ENCODE results near the gene NCKAP5L. TPM values are rescaled to one million over a fixed set of nuclear protein-coding genes. Genes with fewer than 3 reads are reported as not detected.
A peak's percentile ranks its signal among the peaks of the same experiment; 100 is the strongest.
"Not testable (repeated sequence)": the region's sequence is repeated elsewhere in the genome, so short reads cannot be mapped to it uniquely, and the experiment has no call there.

The NCKAP5L gene
- total RNA-seq, 1 donor from 2014 or later, result 29.0 TPM

- intact Hi-C loops (cut with DNase I), result loop anchor here (5.0 to 10.0 kb wide), 2 partner anchors 77 to 205 kb away; no protein-coding TSS in a partner anchor
- no peak for DNase-seq
- ATAC-seq (ENCODE audit: poor library complexity), result peak; percentile 8
Observed at GRCh38 chr12:49867570-49868341, 39.5 kb upstream of the NCKAP5L start.

- ATAC-seq (ENCODE audit: poor library complexity) (peak; percentile 45), DNase-seq (peak; percentile 87)
- intact Hi-C loops (cut with DNase I), result loop anchor here (5.0 to 10.0 kb wide), 2 partner anchors 78 to 205 kb away; no protein-coding TSS in a partner anchor
Observed at GRCh38 chr12:49866859-49867569, 38.8 kb upstream of the NCKAP5L start.

- DNase-seq, result no peak
Observed at GRCh38 chr12:49865782-49866135, 37.5 kb upstream of the NCKAP5L start.

GRCh38 chr12:49865109-49865781 lies 37.0 kb upstream of the NCKAP5L start:
- intact Hi-C loops (cut with DNase I), result loop anchor here (5.0 to 10.0 kb wide), 2 partner anchors 80 to 207 kb away; no protein-coding TSS in a partner anchor
- DNase-seq (no peak), ATAC-seq (ENCODE audit: poor library complexity) (no peak)

More at GRCh38 chr12:49865782-49866135, 37.5 kb upstream of the NCKAP5L start:
- ATAC-seq (ENCODE audit: poor library complexity), result no peak
- intact Hi-C loops (cut with DNase I), result loop anchor here (5.0 to 10.0 kb wide), 2 partner anchors 79 to 207 kb away; no protein-coding TSS in a partner anchor

- intact Hi-C loops (cut with DNase I), result loop anchor here (5.0 to 10.0 kb wide), 2 partner anchors 80 to 208 kb away; no protein-coding TSS in a partner anchor
- DNase-seq (no peak), ATAC-seq (ENCODE audit: poor library complexity) (no peak)
Observed at GRCh38 chr12:49864798-49865090, 36.5 kb upstream of the NCKAP5L start.

DNA sequence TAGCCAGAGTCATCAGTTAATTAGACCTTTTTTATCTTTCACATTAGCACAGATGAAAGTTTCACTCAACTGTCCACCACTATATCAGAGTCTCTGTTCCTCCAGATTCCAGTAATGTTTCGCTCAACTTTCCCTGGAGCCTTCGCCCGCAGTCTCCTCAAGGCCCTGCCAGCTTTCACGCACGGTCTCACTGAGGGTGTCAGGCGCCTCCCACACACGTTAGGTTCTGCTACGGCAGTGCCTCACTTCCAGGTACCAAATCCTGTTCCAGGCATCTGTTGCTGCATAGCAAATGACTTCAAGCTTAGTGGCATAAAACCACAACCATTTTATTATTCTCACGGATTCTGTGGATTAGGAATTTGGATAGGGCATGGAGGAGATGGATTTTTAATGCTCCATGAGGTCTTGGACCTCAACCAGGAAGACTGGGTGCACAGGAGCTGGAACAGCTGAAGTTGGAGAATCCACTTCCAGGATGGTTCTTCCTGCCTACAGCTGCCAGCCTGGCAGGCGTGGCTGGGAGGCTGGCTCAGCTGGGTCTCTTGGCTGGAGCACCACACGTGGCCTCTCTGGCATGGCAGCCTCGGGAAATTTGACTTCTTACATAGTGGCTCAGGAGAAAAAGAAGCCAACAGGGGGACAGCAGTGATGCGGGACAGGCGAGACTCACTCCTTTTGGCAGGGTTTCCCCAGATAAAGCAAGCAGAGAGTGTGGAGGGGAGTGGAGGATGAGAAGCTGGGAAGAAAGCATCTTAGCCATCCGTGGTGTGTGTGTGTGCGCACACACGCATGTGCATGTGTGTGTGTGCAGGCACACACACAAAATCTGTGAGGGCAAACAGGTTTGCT lies 36.0 kb upstream of the NCKAP5L start:
- no peak for ATAC-seq (ENCODE audit: poor library complexity)
- intact Hi-C loops (cut with DNase I), result loop anchor here (10.0 kb wide), 1 partner anchor 81 kb away; no protein-coding TSS in a partner anchor
- DNase-seq, result no peak

DNA sequence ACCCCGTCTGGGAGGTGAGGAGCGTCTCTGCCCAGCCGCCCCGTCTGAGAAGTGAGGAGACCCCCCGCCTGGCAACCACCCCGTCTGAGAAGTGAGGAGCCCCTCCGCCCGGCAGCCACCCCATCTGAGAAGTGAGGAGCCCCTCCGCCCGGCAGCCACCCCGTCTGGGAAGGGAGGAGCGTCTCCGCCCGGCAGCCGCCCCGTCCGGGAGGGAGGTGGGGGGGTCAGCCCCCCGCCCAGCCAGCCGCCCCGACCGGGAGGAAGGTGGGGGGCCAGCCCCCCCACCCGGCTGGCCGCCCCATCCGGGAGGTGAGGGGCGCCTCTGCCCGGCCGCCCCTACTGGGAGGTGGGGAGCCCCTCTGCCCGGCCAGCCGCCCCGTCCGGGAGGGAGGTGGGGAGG lies 32.7 kb upstream of the NCKAP5L start:
- intact Hi-C loops (cut with DNase I), result loop anchor here (10.0 kb wide), 1 partner anchor 84 kb away; no protein-coding TSS in a partner anchor
- ATAC-seq (ENCODE audit: poor library complexity); DNase-seq: not testable (repeated sequence)

DNA sequence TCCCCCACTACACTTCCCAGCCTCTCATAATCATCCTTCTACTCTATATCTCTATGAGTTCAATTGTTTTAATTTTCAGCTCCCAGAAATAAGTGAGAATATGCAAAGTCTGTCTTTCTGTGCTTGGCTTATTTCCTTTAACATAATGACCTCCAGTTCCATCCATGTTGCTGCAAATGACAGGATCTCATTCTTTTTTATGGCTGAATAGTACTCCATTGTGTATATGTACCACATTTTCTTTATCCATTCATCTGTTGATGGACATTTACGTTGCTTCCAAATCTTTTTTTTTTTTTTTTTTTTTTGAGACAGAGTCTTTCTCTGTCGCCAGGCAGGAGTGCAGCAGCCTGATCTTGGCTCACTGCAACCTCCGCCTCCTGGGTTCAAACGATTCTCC lies 27.7 kb upstream of the NCKAP5L start:
- intact Hi-C loops (cut with DNase I); ATAC-seq (ENCODE audit: poor library complexity); DNase-seq: not testable (repeated sequence)

DNA sequence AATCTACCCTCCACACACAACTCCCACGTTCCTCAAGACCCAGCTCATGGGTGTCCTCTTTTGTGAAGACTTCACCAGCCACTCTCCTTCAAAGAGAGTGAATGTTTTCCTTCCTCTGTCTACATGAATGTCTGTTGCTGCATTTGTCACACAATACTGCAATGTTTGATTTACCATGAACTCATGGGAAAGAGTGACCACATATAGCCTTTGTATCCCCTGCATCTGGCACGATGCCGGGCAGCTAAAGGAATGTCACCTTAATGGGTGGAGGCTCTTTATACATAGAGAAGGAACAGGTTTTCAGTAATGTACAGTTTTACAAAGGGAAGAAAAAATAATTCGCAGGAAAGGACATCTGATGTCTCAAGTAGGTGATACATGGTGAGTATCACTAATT lies 26.8 kb upstream of the NCKAP5L start:
- no peak for ATAC-seq (ENCODE audit: poor library complexity)
- intact Hi-C loops (cut with DNase I), result no loop called here
- DNase-seq, result no peak

DNA sequence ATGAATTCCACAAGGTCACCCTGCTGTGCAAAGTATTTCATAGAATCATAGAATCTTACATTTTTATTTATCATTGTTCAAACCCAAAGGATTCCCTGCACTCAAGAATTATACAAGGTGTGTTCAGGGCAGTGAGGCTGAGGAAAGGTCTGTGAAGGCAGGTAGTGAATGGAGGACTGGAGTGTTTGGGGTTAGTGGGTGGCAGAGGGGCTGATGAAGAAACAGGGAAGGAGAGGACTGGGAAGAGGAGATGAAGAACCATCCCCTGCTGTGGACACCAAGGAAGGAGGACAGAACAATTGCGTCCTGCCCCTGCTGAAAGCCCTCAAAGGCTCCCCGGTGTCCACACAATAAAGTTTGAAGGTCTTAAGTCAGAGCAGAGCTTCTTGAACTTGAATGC lies 25.5 kb upstream of the NCKAP5L start:
- no peak for ATAC-seq (ENCODE audit: poor library complexity)
- intact Hi-C loops (cut with DNase I), result no loop called here
- DNase-seq, result no peak

DNA sequence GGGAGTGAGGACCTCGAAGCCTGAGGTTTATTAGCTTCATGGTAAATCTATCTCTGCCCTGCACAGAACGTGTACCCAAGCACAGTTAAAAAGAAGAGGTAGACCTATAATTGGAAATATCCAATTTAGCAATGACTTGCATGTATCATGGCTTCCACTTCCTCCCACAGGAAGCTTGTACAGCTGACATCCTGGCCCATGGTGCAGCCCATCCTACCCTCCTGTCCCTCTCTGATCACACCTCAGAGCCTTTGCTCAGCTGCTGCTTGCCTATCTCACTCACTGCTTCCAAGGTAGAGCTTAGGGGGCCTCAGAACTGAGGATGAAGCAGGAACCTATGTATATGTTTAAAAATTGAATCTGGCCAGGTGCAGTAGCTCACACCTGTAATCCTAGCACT lies 18.9 kb upstream of the NCKAP5L start:
- no peak for DNase-seq
- intact Hi-C loops (cut with DNase I), result no loop called here
- no peak for ATAC-seq (ENCODE audit: poor library complexity)

GRCh38 chr12:49846032-49846431 lies 17.8 kb upstream of the NCKAP5L start:
- no peak for DNase-seq
- no peak for ATAC-seq (ENCODE audit: poor library complexity)
- intact Hi-C loops (cut with DNase I), result no loop called here

GRCh38 chr12:49843876-49844437 lies 15.7 kb upstream of the NCKAP5L start:
- ATAC-seq (ENCODE audit: poor library complexity) (no peak), DNase-seq (no peak)
- intact Hi-C loops (cut with DNase I), result no loop called here

DNA sequence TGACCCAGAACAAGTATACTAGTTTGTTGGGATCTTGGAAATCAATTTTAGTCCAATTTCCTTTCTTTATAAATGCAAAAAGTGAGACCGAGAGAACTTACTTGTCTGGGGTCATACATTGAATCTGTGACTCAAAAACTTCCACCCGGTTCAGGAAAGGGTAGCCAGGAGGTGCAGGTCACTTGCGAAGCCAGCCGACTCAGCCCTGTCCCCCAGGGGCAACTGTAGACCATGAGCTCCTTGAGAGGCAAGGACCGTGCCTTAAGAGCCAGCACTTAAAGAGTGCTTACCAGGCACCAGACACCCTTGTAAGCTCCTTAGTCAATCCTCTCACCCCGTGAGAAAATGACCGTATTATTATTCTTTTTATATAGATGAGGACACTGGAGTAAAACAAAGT lies 15.2 kb upstream of the NCKAP5L start:
- no peak for ATAC-seq (ENCODE audit: poor library complexity)

GRCh38 chr12:49842519-49843352 lies 14.5 kb upstream of the NCKAP5L start, which contains the start of gene BCDIN3D:
Gene BCDIN3D (minus strand): TSS chr12:49843106. CDS start chr12:49843087, 19 bp downstream.
- DNase-seq (peak; percentile 97), ATAC-seq (ENCODE audit: poor library complexity) (peak; percentile 99)
- intact Hi-C loops (cut with DNase I), result no loop called here

More for the DNA sequence above, 15.2 kb upstream of the NCKAP5L start:
- intact Hi-C loops (cut with DNase I), result no loop called here
- no peak for DNase-seq

DNA sequence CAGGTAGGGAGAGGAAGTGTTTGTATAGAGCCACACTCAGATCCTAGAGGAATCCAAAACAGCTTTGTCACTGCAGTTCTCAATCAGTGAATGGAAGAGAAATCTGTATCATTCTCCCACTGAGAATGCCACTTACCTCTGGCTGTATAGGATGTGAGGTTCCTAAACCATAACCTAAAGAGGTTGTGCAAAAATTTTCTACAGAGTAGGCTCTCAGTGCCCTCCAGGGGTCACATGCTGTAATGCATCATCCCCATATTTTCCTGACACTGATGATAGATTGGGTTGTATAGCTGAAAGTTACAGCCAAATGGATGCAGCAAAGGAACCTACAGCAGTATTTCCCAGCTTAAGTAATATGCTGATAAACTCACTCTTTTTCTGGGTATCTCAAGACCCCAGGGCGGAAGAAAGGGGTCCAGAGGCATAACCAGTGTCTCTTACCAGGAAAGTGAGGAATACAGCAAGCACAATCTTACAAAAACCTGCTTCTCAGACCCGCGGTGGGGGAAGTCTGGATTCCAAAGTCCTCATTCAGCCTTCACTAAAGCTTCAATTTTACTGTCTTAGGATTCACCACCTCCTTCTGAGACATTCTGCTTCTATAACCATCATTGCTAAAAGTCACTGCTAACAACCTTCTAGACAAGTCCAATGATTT lies 10.9 kb upstream of the NCKAP5L start:
- ATAC-seq (ENCODE audit: poor library complexity) (no peak), DNase-seq (no peak)
- intact Hi-C loops (cut with DNase I), result no loop called here

Measured in Right ventricle myocardium superior (tissue), 1 donor.